SJSA1 (cell line): ENCODE data around the gene VWA3A. TPM values are rescaled to one million over a fixed set of nuclear protein-coding genes. Genes with fewer than 3 reads are reported as not detected.

Experiments
- DNase-seq, 2 experiments: peaks; one replicate each; pipeline ENCODE4 v3.0.0-alpha.2; 2015 to 2020; ENCODE audit warnings: low spot score in 2 of 2, low read depth in 1 of 2
- H3K27ac ChIP-seq: fragments of 250-450 bp; sonication (Bioruptor Pico); 2 replicates; pipeline ENCODE4 v1.5.1; 2020; ENCODE audit warnings: mild to moderate bottlenecking, moderate library complexity
- H3K27me3 ChIP-seq: fragments of 250-450 bp; sonication (Bioruptor Pico); replicated peaks from 2 replicates; pipeline ENCODE4 v1.5.1; 2020; ENCODE audit warnings: mild to moderate bottlenecking, moderate library complexity
- H3K36me3 ChIP-seq: fragments of 250-450 bp; sonication (Bioruptor Pico); 2 replicates; pipeline ENCODE4 v1.5.1; 2020; ENCODE audit warnings: mild to moderate bottlenecking
- H3K4me1 ChIP-seq: fragments of 250-450 bp; sonication (Bioruptor Pico); replicated peaks from 2 replicates; pipeline ENCODE4 v1.6.1; 2021; ENCODE audit warnings: mild to moderate bottlenecking
- H3K4me3 ChIP-seq: fragments of 250-450 bp; sonication (Bioruptor Pico); 2 replicates; pipeline ENCODE4 v1.5.1; 2020; ENCODE audit warnings: mild to moderate bottlenecking
- H3K9me3 ChIP-seq: fragments of 250-450 bp; sonication (Bioruptor Pico); replicated peaks from 2 replicates; pipeline ENCODE4 v1.5.1; 2020; ENCODE audit warnings: mild to moderate bottlenecking
- total RNA-seq: library from RNA; depleted of rRNA; stranded (reverse); fragments of >200 nt; shearing (Covaris generic); gene quantifications from 2 replicates; pipeline ENCODE4 v1.2.3, GENCODE V29; 2014

Gene VWA3A
- total RNA-seq, 1 experiment from 2014 or later: not detected

DNA sequence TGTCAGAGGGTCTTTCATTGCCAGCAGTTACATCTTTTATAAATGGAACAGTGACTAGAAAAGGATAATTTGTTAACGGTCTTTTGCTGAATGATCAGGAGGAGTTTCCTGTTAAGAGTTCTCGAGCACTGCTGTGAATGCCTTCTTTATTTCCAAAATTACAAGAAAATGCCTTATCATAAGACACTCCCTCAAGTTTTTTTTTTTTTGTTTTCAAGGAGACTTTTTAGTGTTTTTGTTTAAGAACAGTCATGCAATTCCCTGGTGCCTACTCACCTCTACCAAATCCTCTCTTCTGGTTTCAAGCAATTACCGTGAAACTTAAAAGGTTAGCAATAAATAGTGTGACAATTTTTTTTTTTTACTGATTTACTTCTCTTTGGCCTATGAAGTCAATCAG is 19.0 kb upstream of the VWA3A start:
- H3K27ac ChIP-seq: peak overlapping the region; percentile 96
- H3K4me1 ChIP-seq: peaks cover 48% of the 10 kb centered on the region
- no peak for DNase-seq
- no peaks in the 10 kb centered on the region for H3K27me3 ChIP-seq
- H3K36me3 ChIP-seq: 0 out of 2 replicates have a peak, but pooled peaks cover 2% of the 10 kb centered on the region
- H3K9me3 ChIP-seq: no peaks in the 10 kb centered on the region
- no peak overlapping the region for H3K4me3 ChIP-seq

DNA sequence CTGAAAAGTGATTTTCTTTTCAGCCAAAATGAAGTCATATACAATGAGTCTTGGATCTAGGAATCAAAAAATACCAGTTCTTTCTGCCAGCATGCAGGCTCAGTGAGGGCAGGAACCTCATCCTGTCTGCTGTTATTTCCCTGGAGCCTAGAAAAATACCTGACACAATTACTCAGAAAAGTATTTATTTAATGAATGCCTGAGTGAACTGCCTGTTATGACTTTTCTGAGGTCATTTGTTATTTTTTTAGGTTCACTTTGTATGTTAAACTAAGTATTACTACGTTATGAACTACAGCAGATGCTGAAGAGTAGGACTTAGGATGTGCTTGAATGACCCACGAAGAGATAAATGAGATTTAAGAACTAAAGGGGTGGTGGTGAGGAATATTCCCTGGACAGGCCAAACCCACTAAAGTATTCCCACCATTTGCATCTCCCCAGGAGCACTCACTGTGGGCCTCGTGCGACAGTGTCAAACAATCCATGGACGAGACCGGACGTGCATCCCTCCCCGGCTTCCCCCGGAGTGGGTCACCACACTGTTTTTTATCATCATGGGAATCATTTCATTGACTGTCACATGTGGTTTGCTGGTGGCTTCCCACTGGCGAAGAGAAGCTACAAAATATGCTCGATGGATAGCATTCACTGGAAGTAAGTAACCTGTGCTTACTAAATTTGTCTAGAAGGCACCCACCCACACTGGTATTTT is 17.1 kb upstream of the VWA3A start:
- DNase-seq: peak; percentile 63 to 79

DNA sequence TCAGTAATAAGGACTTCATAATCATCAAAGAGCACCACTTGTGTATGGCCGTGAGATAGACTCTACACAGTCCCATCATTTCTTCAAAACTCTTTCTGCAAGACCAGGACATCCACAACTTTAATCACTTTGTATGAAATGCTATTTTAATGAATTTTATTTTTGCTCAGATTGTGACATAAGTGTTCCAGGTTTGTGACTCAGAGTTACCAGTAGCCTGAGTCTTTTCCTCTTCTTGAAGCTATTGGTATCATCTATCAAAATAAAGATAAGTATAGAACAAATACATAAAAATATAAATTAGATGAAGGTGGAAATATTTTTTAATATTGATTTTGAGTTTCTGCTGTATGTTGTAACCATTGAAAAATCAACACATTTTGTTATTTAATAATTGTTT is 16.6 kb upstream of the VWA3A start:
- H3K4me3 ChIP-seq: no peak overlapping the region
- peak overlapping the region; percentile 96 for H3K27ac ChIP-seq
- peaks cover 9% of the 10 kb centered on the region; the same call in 1 of the 2 replicates for H3K36me3 ChIP-seq
- no peak for DNase-seq
- no peaks in the 10 kb centered on the region for H3K27me3 ChIP-seq
- H3K9me3 ChIP-seq: no peaks in the 10 kb centered on the region
- H3K4me1 ChIP-seq: peaks cover 48% of the 10 kb centered on the region

More for the DNA sequence above, 17.1 kb upstream of the VWA3A start:
- Histone ChIP-seq H3K27ac (peak overlapping the region; percentile 96), H3K4me3 (no peak overlapping the region), H3K9me3 (no peaks in the 10 kb centered on the region), H3K27me3 (no peaks in the 10 kb centered on the region), H3K36me3 (peaks cover 9% of the 10 kb centered on the region; the same call in 1 of the 2 replicates), H3K4me1 (peaks cover 48% of the 10 kb centered on the region)

DNA sequence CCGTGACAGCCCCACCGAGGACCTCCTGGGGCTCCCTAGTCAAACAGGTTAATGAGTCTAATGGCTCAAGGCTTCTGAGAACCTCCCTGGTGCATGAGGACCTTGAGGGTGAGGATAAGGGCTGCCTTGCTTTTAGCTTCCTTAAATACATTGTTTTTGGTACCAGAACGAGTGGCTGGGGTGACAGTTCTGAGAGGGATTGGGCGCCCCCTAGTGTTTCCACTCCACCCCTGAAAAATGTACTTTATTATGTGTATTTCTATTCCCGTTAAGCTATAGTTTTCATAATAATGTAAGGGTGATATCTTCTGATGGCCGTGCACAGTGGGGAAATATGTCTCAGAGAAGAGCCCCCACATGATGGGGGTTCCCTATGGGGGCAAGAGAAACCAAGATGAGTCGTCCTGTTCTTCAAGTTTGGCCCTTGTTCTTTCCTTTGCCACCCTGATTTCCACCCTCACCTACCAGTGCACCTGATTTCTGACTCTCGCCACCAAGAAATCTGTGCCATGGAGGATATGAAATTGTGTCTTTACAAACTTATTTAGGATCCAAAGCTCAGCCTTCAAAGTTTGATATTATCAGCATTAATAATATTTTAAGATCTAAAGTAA is 14.5 kb upstream of the VWA3A start:
- H3K9me3 ChIP-seq: no peaks in the 10 kb centered on the region
- H3K4me1 ChIP-seq: peaks cover 54% of the 10 kb centered on the region
- no peak overlapping the region for H3K27ac ChIP-seq
- H3K27me3 ChIP-seq: no peaks in the 10 kb centered on the region
- H3K36me3 ChIP-seq: peaks cover 15% of the 10 kb centered on the region
- no peak overlapping the region for H3K4me3 ChIP-seq
- DNase-seq: peak; percentile 66 to 69

DNA sequence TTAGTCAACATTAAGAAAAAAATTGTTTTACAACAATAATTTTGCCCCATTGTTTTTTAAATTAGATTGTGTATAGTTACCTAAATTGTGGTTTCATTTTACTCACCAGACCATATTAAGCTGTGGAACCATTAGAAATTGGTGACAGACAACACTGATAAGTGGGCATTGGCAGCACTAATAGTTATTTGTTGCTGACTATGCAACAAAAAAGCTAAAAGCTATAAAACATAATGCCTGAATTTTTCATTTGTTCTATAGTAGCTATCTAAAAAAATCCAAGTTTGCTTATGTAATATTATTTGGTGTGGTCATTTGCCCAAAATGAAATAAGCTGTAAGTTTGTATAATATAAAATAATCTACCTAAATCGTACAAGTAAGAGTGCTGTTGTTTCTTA is 13.7 kb upstream of the VWA3A start:
- H3K4me1 ChIP-seq: peaks cover 54% of the 10 kb centered on the region
- H3K9me3 ChIP-seq: no peaks in the 10 kb centered on the region
- H3K27ac ChIP-seq: no peak overlapping the region
- H3K36me3 ChIP-seq: peaks cover 16% of the 10 kb centered on the region
- no peak overlapping the region for H3K4me3 ChIP-seq
- no peak for DNase-seq
- 0 out of 2 replicates have a peak, but pooled peaks cover 3% of the 10 kb centered on the region for H3K27me3 ChIP-seq

DNA sequence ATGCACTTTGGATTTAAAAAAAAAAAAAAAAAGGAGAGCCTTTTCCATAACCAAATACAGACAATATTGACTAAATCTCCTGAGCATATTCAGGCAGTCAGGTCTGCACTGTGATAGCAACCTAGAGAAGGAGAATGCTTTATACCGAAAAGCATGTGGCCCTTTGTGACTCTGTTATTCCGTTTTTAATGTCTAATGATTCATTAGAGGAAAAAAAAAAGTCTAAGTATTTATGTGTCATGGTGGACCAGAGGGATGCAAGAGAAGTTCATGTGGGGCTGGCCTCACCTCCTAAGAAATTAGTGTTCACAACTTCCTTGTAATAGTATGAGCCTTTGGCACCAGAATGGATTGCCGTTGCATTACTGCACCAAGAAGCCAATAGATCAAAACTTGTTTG is 11.3 kb upstream of the VWA3A start:
- no peak for DNase-seq
- Histone ChIP-seq H3K27ac (no peak overlapping the region), H3K36me3 (peaks cover 26% of the 10 kb centered on the region), H3K4me3 (no peak overlapping the region), H3K4me1 (peaks cover 38% of the 10 kb centered on the region), H3K9me3 (0 out of 2 replicates have a peak, but pooled peaks cover 2% of the 10 kb centered on the region), H3K27me3 (0 out of 2 replicates have a peak, but pooled peaks cover 3% of the 10 kb centered on the region)

DNA sequence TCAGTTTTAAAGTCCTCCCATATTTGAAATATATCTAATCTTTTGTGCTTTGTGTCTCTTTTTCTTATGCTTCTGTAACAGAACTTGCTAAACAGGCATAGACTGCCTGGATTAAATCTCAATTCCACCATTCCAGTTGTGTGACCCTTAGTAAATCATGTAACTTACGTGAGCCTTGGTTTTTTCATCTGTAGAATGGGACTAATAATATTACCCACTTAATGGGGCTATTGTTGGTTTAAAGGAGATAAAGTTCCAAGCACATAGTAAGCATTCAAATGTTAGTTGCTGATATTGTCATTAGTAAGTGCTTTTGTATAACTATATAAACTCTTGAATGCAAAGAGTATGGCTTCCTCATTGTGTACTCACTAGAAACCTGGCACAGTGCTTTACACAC is 5.9 kb upstream of the VWA3A start:
- no peak overlapping the region for H3K27ac ChIP-seq
- peaks cover 24% of the 10 kb centered on the region for H3K4me1 ChIP-seq
- H3K27me3 ChIP-seq: 0 out of 2 replicates have a peak, but pooled peaks cover 3% of the 10 kb centered on the region
- H3K36me3 ChIP-seq: peaks cover 22% of the 10 kb centered on the region
- 0 out of 2 replicates have a peak, but pooled peaks cover 4% of the 10 kb centered on the region for H3K9me3 ChIP-seq
- H3K4me3 ChIP-seq: no peak overlapping the region
- no peak for DNase-seq

DNA sequence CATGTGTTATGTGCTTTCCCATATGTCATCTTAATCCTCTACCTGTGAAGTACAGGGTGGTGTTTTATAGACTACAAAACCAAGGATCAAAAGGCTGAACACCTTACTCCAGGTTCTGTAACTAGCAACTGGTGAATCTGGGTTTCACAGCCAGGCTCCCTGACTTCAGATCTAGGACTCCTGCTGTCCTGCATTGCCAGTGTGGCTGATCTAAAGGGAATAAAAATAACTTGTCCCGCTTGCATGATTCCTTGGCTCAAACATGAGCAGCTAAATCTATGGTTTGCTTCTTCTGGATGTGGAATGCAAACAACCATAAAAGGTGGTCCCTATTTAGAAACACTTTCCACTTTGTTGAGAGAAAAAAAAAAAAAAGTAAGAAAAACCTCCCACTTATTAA is 3.7 kb upstream of the VWA3A start:
- Histone ChIP-seq H3K4me1 (peaks cover 8% of the 10 kb centered on the region), H3K36me3 (peaks cover 16% of the 10 kb centered on the region), H3K27ac (no peak overlapping the region), H3K9me3 (0 out of 2 replicates have a peak, but pooled peaks cover 4% of the 10 kb centered on the region), H3K4me3 (no peak overlapping the region), H3K27me3 (no peaks in the 10 kb centered on the region)
- DNase-seq: no peak

DNA sequence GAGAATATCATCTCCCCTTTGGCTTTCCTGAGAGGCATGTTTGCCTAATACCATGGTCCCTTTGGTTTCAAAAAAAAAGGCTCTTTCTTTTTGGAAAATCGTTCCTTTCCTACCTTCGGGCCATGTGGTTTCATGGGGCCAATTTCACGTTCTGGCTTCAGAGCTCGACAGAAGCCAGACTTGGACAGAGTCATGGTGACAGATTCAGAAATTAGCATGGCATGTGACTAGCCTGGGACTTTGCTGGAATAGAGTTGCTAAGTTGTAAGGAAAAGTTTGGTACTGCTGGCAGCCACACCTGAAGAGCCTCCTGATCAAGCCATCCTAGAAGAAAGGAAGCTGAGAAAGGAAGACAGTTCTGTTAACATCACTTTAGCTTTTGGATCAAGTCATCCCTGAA is 2.4 kb upstream of the VWA3A start:
- no peak overlapping the region for H3K4me3 ChIP-seq
- H3K27ac ChIP-seq: no peak overlapping the region
- DNase-seq: no peak

DNA sequence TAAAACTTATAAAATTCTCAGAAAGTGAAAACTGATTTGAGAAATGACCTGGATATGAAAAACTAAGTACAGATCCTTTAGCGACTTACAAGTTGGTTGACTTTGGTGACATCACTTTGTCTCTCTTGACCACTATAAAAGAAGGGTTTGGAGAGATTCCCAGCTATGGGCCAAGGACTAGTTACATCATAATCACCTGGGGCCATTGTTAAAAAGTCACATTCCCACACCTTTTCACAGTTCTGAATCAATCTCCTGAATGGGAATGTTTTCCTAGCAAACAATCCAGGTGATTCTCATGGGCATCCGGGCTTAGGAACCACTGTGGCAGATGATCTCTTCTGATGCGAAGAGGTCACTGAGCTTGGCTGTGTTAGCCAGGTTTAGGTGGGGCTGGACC is 620 bp upstream of the VWA3A start:
- no peaks in the 10 kb centered on the region for H3K36me3 ChIP-seq
- no peaks in the 10 kb centered on the region for H3K27me3 ChIP-seq
- H3K27ac ChIP-seq: no peak overlapping the region
- no peak for DNase-seq
- H3K4me3 ChIP-seq: no peak overlapping the region
- no peaks in the 10 kb centered on the region for H3K9me3 ChIP-seq
- no peaks in the 10 kb centered on the region; the same call in 1 of the 2 replicates for H3K4me1 ChIP-seq

More for the DNA sequence above, 2.4 kb upstream of the VWA3A start:
- peaks cover 2% of the 10 kb centered on the region for H3K4me1 ChIP-seq
- H3K36me3 ChIP-seq: peaks cover 12% of the 10 kb centered on the region
- 0 out of 2 replicates have a peak, but pooled peaks cover 4% of the 10 kb centered on the region for H3K9me3 ChIP-seq
- H3K27me3 ChIP-seq: no peaks in the 10 kb centered on the region

DNA sequence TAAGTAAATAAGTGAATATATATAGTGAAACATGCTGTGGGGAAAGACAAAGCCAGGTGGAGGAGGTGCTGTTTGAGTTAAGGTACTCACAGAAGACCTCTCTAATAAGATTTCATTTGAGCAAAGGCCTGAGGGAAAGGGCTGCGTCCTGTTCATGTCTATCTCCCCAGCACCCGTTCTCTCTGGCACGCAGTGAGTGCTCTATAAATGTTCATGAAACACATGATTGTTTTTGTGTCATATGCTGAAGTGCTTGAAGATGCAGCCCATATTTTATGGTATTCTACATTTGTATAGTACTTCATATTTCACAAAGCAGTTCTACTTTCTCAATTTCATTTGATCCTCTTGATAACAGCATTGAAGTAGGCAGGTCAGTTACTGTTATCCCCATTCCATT is 990 bp downstream of the VWA3A start:
- Histone ChIP-seq H3K27ac (no peak overlapping the region), H3K36me3 (no peaks in the 10 kb centered on the region), H3K27me3 (no peaks in the 10 kb centered on the region), H3K9me3 (no peaks in the 10 kb centered on the region), H3K4me1 (no peaks in the 10 kb centered on the region; the same call in 1 of the 2 replicates), H3K4me3 (no peak overlapping the region)
- DNase-seq: no peak

DNA sequence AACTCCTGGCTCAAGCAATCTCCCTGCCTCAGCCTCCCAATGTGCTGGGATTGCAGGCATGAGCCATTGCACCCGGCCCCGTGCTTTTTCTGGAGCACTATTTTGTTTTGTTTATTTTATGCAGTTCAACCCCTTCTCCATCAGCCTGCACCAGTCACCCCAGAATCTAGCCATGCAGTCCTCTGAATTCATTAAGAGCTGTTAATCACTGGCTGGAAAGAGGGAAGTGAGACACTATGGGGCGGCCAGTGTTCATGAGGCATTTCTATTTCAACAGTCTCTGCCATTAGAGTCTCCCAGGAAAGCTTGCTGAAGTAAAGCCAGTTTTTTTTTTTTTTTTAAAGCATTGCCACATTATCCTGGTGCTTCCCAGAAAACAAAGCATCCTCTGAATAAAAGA is 1.7 kb downstream of the VWA3A start:
- H3K27ac ChIP-seq: no peak overlapping the region

DNA sequence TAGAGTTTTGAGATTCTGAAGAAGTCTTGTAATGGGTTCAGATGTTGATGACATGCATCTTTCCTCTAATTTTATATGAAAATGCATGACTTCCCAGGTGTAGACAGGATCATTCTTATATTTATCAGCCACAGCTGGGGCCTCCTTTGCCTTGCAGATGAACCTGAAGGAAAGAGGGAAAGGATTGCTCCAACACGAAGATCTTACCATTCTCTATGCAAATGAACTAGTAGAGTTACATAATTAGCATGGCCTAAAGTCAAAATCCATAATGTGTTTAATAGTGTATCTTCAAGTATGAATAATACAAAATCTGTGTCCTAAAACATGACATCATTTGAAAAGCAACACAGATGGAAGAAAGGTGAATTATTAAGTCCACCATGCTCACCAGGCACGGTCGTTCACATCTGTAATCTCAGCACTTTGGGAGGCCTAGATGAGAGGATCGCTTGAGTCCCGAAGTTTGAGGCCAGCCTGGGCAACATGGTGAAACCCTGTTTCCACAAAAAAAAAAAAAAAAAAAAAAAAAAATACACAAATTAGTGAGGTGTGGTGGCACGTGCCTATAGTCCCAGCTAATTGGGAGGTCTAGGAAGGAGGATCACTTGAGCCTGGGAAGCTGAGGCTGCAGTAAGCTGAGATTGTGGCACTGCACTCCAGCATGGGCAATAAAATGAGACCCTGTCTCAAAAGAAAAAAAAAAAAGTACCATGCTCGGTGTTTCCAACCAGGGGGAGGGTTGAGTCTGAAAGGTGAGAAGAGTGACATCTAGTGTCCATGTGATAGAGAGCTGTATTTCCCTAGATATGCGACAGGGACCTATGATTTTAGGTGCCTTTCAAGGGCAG is 6.3 kb downstream of the VWA3A start:
- Histone ChIP-seq H3K4me3 (no peak overlapping the region), H3K27ac (no peak overlapping the region), H3K36me3 (no peaks in the 10 kb centered on the region), H3K4me1 (no peaks in the 10 kb centered on the region), H3K27me3 (no peaks in the 10 kb centered on the region), H3K9me3 (no peaks in the 10 kb centered on the region)
- DNase-seq: peak in 1 of 2 experiments; percentile 40

More for the DNA sequence above, 1.7 kb downstream of the VWA3A start:
- Histone ChIP-seq H3K36me3 (no peaks in the 10 kb centered on the region), H3K4me1 (no peaks in the 10 kb centered on the region), H3K4me3 (no peak overlapping the region), H3K9me3 (no peaks in the 10 kb centered on the region), H3K27me3 (no peaks in the 10 kb centered on the region)
- DNase-seq: no peak
